COLO668 (cell line): Measurements from ENCODE around the gene VAV3.

Experiments used
- DNase-seq: peaks from one replicate; lab custom pipeline; 2025; ENCODE audit not compliant: unreplicated experiment; lab: John Stamatoyannopoulos, UW

The VAV3 gene

DNA sequence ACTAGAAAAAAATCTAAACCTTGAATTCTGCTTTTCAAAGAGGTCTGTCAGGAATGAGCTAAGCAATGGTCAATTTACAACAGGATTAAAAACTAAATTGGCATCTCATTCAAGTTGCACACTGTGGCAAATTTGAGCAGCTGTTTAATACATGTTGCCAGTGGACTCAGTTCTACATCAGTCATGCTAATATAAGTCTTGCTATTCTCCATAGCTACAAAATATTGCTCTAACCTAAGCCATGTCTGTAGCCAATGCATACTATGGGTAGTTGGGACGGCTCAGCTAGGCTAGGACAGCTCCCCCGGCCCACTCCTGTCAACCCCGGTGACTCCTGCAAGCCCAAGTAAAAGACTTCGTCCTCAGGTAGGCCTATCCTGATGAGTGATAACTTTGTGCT lies 10.9 kb upstream of the VAV3 start:
- DNase-seq: no peak

DNA sequence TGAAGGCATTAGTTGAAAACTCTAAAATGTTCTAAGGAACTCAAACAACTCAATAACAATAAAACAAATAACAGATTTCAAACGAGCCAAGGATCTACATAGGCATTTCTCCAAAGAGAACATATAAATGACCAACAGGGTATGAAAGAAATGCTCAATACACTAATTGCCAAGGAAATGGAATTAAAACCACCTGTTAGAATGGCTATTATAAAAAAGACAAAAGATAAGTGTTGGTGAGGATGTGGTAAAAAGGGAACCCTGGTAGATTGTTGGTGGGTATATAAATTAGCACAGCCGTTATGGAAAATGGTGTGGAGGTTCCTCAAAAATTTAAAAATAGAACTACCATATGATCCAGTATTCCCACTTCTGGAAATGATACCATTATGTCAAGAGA lies 9.1 kb upstream of the VAV3 start:
- DNase-seq: no peak

DNA sequence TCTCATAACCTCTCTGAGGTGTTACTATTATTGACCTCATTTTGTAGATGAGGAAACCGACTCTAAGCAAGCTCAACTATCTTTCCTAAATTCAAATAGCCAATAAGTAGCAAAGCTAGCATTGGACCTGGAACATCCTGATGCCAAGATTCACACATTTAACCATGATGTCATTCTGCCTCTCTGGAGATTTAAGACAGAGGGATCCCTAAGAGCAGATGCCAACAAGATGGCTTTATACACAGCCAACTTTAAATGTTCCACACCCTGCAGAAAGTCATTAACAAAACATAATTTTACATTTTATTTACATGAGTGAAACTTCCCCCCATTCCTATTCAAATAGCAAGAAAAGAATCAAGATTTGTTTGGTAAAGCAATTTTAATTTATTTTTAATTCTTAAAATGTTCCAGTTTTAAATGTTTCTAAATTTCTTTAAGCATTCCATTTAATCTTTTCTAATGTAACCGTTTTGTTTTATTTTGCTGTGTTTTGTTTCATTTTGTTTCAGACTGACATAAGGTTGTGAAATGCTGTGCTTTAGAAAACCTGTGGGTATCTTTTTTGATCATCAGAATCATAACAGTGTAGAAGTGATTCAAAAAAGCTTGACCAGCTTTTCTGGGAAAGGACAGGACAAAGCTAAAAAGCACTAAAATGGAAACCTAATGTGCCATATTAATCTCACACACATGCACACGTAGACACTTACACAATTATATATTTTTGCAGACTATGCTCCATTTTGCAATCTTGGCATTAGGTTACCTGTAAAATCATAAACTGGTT lies 7.6 kb upstream of the VAV3 start:
- no peak for DNase-seq

DNA sequence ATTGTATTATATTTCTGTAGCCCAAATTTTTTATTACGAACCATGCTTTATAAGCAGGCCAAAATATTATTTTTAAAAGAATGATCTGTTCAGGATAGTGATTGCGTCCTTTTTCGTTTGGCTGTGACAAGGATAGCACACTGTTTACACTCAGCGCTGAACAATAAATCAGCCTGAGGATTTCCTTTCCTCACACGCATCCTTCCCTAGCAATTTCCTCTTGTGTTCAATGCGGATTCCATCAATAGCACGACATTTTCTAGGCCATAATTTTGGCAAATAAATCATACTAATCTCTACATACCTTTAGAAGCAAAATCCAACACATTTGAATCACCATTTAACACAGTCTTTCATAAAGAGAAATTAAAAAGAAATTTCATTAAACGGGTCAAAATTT lies 1.6 kb upstream of the VAV3 start:
- DNase-seq: no peak

DNA sequence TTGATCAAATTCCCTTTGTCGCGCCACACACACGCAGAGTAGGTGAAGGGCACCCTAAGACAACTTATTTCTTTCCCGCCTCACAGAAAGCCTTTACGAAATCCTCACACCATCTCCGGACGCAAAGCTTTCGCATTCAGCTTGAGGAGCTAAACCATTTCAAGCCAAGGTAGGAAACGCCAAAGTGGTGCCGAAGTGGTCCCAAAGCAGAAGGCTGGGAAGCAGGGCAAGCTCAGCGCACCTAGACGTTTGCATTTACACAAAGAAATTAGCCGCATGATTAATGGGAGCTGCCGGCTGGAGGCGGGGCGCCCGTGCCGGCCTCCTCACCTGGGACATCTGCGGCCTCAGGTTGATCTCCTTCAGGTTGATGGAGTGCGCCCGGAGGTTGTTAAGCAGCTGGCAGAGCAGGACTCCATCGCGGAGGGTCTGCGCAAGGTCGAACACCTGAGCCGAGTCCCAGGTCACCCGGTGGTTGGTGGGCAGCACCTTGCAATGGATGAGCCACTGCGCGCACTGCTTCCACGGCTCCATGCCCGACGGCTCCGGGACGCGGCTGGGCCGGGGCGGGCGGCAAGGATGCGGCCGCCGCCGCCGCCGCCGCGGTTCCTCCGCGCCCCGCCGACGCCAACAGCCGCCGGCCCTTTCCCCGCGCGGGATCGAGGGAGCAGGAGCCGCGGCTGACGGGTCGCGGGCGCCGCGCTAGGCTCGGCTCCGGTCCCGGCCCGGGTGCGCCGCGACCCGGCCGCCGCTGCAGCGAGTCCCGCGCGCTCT lies 457 bp downstream of the VAV3 start:
- peak; percentile 85 for DNase-seq

DNA sequence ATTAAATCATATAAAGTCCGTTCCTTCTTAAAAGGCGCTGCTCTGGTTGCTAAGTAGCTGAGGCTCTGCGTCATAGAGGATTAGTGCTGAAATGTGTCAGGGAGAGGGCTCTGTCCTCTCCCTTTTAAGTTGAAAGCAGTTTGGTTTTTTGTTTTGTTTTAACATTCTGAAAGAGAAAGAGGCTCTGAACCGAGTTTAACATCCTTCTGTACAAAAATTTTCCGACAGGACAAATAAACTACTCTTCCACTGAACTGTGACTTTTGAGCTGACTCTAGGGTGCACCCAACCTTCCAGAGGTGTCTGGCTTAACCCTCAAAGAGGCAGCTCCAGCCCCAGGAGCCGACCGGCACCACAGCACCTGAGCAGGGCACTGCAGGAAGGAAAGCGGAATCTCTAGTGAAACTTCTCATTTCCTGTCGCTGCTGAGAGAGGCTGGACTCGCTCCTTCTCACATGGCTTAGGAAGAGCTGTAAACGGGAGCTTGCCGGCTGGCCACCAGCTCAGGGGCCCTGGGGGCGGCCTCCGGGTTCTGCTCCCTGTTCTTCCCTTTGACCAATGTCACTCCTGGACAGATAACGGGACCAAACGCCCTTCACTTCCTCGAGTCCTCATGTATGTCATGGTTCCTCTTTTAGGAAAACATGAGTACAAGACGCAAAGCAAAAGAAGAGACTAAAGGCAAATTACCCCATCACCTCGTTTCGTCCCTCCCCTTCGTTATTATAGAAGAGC lies 1.2 kb downstream of the VAV3 start:
- peak; percentile 39 for DNase-seq

DNA sequence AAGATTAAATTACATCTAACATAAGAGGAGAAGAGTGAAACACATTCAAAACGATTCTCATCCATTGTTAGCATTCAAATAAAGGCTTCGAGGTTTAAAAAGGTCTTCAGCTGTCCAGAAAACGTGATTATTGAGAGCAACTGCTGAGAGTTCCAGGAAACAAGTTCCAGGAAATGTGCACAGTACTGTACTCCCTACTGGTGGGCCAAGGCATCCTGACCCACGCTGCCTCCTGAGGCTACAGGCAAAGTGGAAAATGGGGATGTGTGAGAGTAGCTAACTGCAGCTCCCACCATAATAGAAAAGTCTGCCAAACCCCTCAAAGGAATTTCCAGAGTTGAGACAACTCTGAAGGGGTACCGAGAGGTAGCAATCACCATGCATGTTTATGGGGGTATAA lies 2.0 kb downstream of the VAV3 start:
- DNase-seq: no peak

DNA sequence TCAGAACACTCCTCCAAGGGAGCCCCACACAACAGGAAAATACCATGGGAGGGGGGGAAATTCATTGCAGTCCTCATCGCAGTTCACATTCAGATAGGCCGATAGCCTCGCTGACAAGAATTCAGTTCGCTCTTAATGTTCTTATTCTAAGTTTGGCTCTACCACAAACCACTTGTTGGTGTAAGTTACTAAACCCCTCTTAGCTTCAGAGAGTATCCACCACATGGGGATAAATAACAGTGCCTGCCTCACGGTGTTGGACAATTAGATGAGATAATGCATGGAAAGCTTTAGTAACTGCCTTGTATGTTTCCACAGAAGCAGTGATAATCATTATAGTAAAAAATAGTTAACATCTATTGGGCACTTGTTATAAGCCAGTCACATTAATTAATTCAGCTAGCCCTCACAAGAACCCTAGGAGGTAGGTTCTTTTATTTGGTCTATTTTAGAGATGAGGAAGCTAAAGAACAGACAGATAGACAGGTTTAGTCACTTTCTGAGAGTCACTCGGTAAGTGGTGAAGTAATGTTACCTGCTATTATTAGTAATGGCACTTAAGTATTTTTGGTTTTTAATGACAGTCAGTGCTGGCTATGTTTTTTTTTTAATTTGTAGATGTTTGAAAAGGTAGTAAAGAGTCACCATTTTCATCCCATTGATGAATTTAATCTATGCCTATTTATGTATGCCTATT lies 10.1 kb downstream of the VAV3 start:
- DNase-seq: no peak

DNA sequence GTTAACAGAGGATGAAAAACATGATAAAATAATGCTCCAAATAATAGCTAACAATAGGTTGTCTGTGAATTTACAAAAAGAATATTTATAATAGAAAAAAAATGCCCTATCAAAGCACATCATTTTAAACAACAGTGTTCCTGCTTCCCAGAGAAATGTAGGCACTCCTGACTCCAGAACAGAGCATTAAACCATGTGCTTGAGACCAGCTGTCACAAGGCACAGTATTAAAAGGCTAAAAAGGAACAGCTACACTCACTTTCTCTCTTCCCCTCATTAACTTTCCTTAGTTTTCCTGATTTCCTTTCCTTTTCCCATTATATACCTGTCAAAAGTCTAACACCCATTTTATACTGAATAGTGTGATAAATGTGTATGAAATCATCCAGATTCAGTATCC lies 10.9 kb downstream of the VAV3 start:
- no peak for DNase-seq

DNA sequence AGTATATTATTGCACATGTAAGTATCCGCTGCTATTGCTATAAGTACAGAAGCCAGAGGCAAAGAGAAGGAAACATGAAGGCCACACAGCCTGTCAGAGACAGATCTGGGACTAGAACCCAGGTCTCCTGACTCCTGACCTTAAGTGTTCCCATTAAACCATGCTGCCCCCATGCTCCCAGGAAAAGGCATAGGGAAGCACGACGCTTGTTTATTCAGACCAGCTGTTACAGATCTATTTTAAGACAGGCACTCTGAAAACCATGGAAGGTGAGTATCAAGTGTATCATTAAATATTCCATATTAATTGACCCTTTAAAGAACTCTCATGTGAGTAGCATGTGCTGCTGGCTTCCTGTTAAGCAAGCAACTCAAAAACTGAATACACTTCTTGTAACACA lies 11.4 kb downstream of the VAV3 start:
- peak; percentile 19 for DNase-seq

DNA sequence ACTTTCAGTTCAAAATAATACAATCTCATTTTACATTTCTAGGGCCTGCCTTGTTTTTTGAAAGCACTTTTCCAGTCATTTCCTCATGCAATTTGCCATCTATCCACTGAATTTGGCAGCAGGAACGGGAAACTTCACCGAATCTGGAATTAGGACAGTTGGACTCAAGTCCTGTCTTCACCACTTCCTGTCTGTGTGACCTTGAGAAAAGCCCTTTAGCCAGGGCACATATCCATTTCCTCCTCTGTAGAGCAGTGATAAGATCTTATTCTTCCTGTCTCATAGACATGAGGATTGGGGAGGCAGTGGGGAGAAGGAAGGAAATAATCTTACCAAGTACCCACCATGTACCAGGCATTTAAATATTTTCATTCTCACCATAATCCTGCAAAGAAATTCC lies 12.0 kb downstream of the VAV3 start:
- DNase-seq: no peak

DNA sequence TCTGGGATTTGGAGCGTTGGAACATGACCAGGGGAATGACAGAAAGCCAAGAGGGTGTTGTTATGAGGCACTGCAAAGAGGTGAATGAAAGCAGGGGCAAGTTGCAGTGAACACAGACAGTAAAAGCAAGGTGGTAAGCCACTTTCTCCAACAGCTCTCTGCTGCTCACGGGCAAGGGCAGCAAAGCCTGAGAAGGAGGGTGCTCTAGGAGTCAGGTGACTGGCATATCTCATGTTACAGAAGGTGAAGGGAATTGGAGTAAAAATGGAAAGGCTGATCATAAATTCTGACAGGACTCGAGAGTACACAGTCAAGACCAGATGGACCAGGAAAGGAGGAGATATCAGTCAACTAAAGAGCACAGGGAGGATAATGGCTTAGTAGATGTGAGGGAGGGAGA lies 14.5 kb downstream of the VAV3 start:
- DNase-seq: no peak

DNA sequence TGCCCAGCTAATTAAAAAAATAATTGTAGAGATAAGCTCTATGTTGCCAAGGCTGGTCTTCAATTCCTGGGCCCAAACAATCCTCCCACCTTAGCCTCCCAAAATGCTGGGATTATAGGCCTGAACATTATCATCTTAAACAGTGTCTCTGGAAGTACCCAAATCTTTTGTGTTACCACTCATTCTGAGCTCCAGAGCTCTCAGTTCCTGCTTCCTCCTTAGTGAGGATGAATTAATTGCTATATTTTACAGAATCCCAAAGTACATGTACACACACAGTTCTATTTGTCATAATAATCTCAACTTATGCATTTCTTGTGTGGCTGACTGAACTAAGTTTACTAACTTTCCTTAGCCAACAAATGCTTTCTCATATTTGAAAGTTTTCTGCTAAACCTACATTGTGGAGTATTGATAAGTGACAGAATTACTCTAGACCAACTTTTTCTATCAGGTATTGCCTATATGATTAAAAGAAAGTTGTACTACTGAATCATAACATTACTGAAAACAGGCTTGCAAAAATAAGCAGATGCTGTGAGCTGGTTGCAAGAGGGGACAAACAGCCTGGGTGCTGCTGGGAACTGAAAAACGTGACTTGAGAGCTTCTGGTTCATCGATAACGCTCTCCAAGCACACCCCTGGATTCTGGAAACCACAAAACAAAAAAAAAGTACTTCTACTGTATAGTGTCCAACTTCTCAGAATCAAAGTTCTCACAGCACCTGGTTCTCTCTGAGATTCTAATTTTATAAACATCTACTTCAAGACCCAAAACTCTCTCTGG lies 15.3 kb downstream of the VAV3 start:
- no peak for DNase-seq

DNA sequence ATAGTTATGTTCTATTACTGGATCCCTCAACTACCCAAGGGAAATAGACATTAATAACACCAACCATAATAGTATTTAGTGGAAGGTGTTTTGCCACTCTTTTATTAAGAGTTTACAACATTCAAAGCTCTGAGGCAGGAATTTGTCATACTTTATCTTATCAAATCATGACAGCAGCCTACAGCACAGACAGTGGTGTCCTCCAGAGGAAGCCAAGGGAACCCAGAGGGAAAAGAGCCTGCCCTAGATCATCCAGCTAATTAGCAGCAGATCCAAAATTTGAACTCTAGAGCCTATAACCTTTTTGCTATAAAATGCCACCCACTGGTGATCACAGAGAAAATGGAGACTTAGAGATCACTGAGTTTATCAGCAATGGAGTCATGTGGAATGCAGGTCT lies 18.2 kb downstream of the VAV3 start:
- DNase-seq: no peak

DNA sequence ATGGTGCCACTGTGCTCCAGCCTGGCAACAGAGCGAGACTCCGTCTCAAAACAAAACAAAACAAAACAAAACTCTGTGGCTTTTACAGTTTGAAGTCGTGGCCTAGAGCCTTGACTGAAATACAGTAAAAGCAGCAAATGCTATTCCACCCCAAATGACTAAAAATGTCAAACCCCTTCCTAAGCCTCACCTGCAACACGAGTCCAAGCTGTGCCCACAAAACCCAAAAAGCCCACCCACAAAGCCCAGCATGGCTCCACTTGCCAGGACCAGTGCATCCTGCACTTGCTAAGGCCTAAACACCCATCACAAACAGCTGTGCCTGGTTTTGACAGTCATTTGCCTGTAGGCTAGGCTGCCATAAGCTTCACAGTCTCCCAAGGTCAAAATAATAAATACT lies 21.3 kb downstream of the VAV3 start:
- DNase-seq: no peak

DNA sequence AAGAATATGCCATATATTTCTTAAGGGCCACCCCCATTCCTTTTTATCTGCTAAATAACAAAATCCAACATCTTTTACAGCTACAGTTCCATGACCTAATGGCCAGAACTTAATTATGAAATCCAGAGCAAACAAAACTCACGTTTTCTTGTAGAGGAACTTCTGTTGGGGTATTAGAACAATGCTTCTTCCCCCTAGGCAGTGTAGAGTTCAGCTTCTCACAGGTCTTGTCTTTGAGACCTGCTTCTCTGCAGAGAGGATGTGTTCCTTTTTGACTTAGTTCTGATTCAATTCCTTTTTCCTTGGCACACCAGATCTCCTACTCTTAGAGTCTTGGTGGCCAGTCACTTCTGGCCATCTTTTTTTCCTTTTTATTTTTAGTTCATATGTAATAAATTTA lies 22.2 kb downstream of the VAV3 start:
- no peak for DNase-seq

DNA sequence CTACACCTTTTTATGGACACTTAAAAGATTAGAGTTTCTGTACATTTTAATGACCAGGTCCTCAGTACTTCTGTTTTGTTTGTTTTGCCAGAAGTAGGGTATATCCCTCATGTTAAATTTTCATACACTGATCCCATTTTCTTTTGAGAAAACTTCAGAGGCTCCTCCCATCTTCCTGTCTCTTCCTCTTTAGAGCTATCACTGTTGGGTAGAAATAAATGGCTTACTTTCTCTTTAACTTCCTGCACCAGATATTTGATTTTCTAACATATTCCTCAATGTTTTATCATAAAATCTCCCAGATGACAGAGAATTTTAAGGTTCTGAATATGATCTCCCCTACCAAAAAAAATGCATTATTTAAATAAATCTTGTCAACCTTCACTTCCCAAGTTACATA lies 23.4 kb downstream of the VAV3 start:
- no peak for DNase-seq

DNA sequence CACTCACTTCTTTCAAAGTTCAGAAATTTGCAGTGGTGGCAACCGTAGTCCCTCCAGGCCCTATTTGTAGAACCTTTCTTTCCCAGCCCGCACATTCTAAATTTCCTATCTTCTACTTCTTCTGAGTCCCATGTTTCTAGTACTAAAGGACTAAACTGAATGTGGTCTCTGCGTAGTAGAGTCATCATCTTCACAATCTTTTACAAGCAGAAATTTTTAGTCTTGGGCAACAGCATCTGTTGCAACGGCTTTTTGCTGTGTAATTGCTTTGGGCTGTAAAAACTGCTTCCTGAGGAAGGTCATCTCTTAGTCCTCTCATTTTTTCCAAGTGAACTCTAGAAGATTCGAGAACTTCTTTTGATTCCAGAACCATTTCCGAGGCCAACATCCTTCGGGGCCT lies 23.9 kb downstream of the VAV3 start:
- DNase-seq: no peak

DNA sequence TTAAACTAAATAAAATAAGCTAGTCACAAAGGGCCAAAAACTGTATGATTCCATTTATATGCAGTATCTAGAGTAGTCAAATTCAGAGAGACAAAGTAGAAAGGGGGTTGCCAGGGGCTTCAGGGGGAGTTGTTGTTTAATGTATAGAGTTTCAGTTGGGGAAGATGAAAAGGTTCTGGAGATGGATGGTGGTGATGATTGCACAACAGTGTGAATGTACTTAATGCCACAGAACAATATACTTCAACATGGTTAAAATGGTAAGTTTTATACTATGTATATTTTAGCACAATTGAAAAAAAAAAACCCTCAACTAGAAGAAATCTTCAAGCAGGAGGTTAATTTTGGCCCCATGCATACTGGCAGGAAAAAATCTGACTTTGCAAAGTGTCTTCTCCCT lies 24.3 kb downstream of the VAV3 start:
- DNase-seq: no peak

DNA sequence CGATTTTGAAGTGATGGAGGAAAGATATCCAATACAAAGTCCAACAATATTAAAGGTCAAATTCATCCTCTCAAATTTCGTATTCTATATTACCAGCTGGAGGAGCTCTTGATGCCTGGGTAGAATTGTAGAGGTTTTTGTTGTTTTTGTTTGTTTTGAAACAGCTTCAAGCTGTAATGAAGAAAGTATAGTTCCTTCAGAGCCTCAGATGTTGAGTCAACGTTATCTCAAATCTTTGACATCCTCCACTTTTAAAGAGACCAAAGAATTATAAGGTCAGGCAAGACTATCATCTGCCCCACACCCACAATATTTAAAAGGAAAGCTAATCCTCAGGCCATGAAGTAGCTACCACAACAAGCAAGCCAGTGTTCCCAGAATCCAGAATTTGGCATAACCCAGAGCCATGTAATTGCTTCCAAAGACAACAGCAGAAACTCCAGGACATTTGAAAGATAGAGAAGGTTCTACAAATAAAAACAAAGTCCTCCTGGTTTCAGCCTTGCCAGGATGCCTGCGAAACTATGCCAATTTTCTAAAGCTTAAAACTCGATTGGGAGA lies 24.9 kb downstream of the VAV3 start:
- no peak for DNase-seq
